Small intestine (tissue), 7 donors: Measurements from ENCODE around the gene HMCN1. TPM values are rescaled to one million over a fixed set of nuclear protein-coding genes. Genes with fewer than 3 reads are reported as not detected.
"Not testable (repeated sequence)": the region's sequence is repeated elsewhere in the genome, so short reads cannot be mapped to it uniquely, and the experiment has no call there.

ENCODE experiments used
- DNase-seq, 2 donors: peaks; one replicate each; pipeline versions ENCODE4 v3.0.0 to v3.0.0-alpha.2; 2013
- FAIRE-seq: peaks from 2 replicates; lab custom pipeline; 2012; peaks lifted over from hg19 to GRCh38; lab: Jason Lieb, UNC
- H3K27ac ChIP-seq, 3 donors: one replicate each; pipeline ENCODE4 v1.5.1; 2013; ENCODE audit warnings: low read length in 2 of 3, mild to moderate bottlenecking in 2 of 3, control low read depth in 1 of 3, inconsistent platforms in 1 of 3, low read depth in 1 of 3, moderate library complexity in 1 of 3
- H3K27me3 ChIP-seq, 3 donors: one replicate each; pipeline ENCODE4 v1.6.1; 2013; ENCODE audit warnings: low read length in 3 of 3, inconsistent platforms in 1 of 3; ENCODE audit not compliant: control insufficient read depth in 3 of 3, insufficient read depth in 3 of 3
- H3K36me3 ChIP-seq, 3 donors: one replicate each; pipeline ENCODE4 v1.6.1; 2013; ENCODE audit warnings: low read length in 3 of 3, inconsistent platforms in 1 of 3, low read depth in 1 of 3, mild to moderate bottlenecking in 1 of 3, moderate library complexity in 1 of 3; ENCODE audit not compliant: control insufficient read depth in 3 of 3, insufficient read depth in 2 of 3
- H3K4me1 ChIP-seq, 3 donors: one replicate each; pipeline ENCODE4 v1.6.1; 2013; ENCODE audit warnings: low read length in 2 of 3, inconsistent platforms in 1 of 3, low read depth in 1 of 3, mild to moderate bottlenecking in 1 of 3, moderate library complexity in 1 of 3; ENCODE audit not compliant: control insufficient read depth in 3 of 3, insufficient read depth in 2 of 3
- H3K4me3 ChIP-seq, 3 donors: one replicate each; pipeline ENCODE4 v1.5.1; 2013; ENCODE audit warnings: low read length in 3 of 3, control low read depth in 1 of 3, inconsistent platforms in 1 of 3, low read depth in 1 of 3, mild to moderate bottlenecking in 1 of 3, moderate library complexity in 1 of 3
- H3K9me3 ChIP-seq, 2 donors: one replicate each; pipeline ENCODE4 v1.6.1; 2013; ENCODE audit warnings: low read depth in 1 of 2, low read length in 1 of 2; ENCODE audit not compliant: control insufficient read depth in 2 of 2, insufficient read depth in 1 of 2
- WGBS, 3 donors: extraction: QIAGEN DNeasy Blood & Tissue Kit; methylation state at CpG; one replicate each; pipeline ENCODE4 v1.1.7; 2013; 5-methylcytosine and 5-hydroxymethylcytosine counted together
- polyA plus RNA-seq, 4 donors: library from polyadenylated mRNA; stranded (reverse) in 3 of 4; unstranded in 1 of 4; fragments of 200-250 nt in 3 of 4; fragments of 120-200 nt in 1 of 4; gene quantifications; one replicate each; pipeline versions ENCODE4 v1.2.1 to v1.2.3, GENCODE V29; 2013
- donor health status: healthy with polysubstance abuse.
- donor health status: control.
- donor health status: control.
- donor health status: Bipolar disorder and iron deficiency.
- donor health status: healthy.

The HMCN1 gene
- polyA plus RNA-seq, 4 donors = under 0.01 to 1.9 (median 0.62) TPM

GRCh38 chr1:186195377-186195931 is 461.3 kb downstream of the HMCN1 start:
- Histone ChIP-seq H3K27me3 (no peaks in the 10 kb centered on the region), H3K27ac (no peak overlapping the region), H3K4me1 (no peaks in the 10 kb centered on the region), H3K36me3 (no peaks in the 10 kb centered on the region), H3K4me3 (no peak overlapping the region), H3K9me3 (no peaks in the 10 kb centered on the region)
- FAIRE-seq (no peak), DNase-seq (no peak)
- WGBS, 3 donors = 55 to 78% (median 57%) methylated on average over 3 of the region's 3 CpGs

GRCh38 chr1:186202271-186202764 is 468.1 kb downstream of the HMCN1 start:
- Histone ChIP-seq H3K4me3 (no peak overlapping the region), H3K9me3 (no peaks in the 10 kb centered on the region), H3K27ac (no peak overlapping the region), H3K27me3 (peaks cover 0 to 5% (median 0%) of the 10 kb centered on the region in 3 donors), H3K36me3 (no peaks in the 10 kb centered on the region), H3K4me1 (no peaks in the 10 kb centered on the region)
- 89 to 96% (median 95%) methylated on average over 5 of the region's 5 CpGs for WGBS, 3 donors
- no peak for DNase-seq
- no peak for FAIRE-seq

GRCh38 chr1:186202776-186203175 is 468.6 kb downstream of the HMCN1 start:
- no peak overlapping the region for H3K27ac ChIP-seq
- no peak overlapping the region for H3K4me3 ChIP-seq
- H3K4me1 ChIP-seq = no peaks in the 10 kb centered on the region
- FAIRE-seq = no peak
- no peaks in the 10 kb centered on the region for H3K36me3 ChIP-seq
- H3K27me3 ChIP-seq = peaks cover 0 to 5% (median 0%) of the 10 kb centered on the region in 3 donors
- WGBS, 3 donors = 76 to 89% (median 78%) methylated on average over 2 of the region's 2 CpGs
- H3K9me3 ChIP-seq = no peaks in the 10 kb centered on the region
- DNase-seq = no peak

GRCh38 chr1:186206048-186206570 is 471.9 kb downstream of the HMCN1 start:
- H3K27ac ChIP-seq = no peak overlapping the region
- WGBS, 3 donors = 79 to 86% (median 79%) methylated on average over 7 of the region's 7 CpGs
- H3K9me3 ChIP-seq = no peaks in the 10 kb centered on the region
- peaks cover 0 to 5% (median 0%) of the 10 kb centered on the region in 3 donors for H3K27me3 ChIP-seq
- no peak overlapping the region for H3K4me3 ChIP-seq
- no peaks in the 10 kb centered on the region for H3K4me1 ChIP-seq
- no peaks in the 10 kb centered on the region for H3K36me3 ChIP-seq
- FAIRE-seq (no peak), DNase-seq (no peak)

- DNase-seq (no peak), FAIRE-seq (no peak)
- Histone ChIP-seq H3K4me1 (no peaks in the 10 kb centered on the region), H3K27ac (no peak overlapping the region), H3K4me3 (no peak overlapping the region), H3K9me3 (no peaks in the 10 kb centered on the region), H3K36me3 (no peaks in the 10 kb centered on the region), H3K27me3 (no peaks in the 10 kb centered on the region)
- 77 to 89% (median 88%) methylated on average over 4 of the region's 4 CpGs for WGBS, 3 donors
Measured at GRCh38 chr1:186207391-186208085, 473.3 kb downstream of the HMCN1 start.

GRCh38 chr1:186208405-186209129 is 474.4 kb downstream of the HMCN1 start:
- no peak for FAIRE-seq
- no peak for DNase-seq
- no peaks in the 10 kb centered on the region for H3K36me3 ChIP-seq
- no peaks in the 10 kb centered on the region for H3K27me3 ChIP-seq
- H3K4me3 ChIP-seq = no peak overlapping the region
- H3K9me3 ChIP-seq = no peaks in the 10 kb centered on the region
- H3K4me1 ChIP-seq = no peaks in the 10 kb centered on the region
- no peak overlapping the region for H3K27ac ChIP-seq
- WGBS, 3 donors = 61 to 68% (median 65%) methylated on average over 4 of the region's 4 CpGs

- Histone ChIP-seq H3K36me3 (no peaks in the 10 kb centered on the region), H3K27ac (no peak overlapping the region), H3K4me3 (no peak overlapping the region), H3K9me3 (no peaks in the 10 kb centered on the region), H3K27me3 (no peaks in the 10 kb centered on the region), H3K4me1 (no peaks in the 10 kb centered on the region)
- DNase-seq = no peak
- FAIRE-seq = no peak
- 78 to 83% (median 79%) methylated on average over 10 of the region's 10 CpGs for WGBS, 3 donors
Measured at GRCh38 chr1:186210258-186210657, 476.1 kb downstream of the HMCN1 start.

- H3K36me3 ChIP-seq, H3K27me3 ChIP-seq, H3K4me1 ChIP-seq, H3K27ac ChIP-seq, DNase-seq, H3K4me3 ChIP-seq, FAIRE-seq, H3K9me3 ChIP-seq: not testable (repeated sequence)
Measured at GRCh38 chr1:186211583-186211982, 477.4 kb downstream of the HMCN1 start.
